ENCODE measurements around the gene ZC3H8.

DNA sequence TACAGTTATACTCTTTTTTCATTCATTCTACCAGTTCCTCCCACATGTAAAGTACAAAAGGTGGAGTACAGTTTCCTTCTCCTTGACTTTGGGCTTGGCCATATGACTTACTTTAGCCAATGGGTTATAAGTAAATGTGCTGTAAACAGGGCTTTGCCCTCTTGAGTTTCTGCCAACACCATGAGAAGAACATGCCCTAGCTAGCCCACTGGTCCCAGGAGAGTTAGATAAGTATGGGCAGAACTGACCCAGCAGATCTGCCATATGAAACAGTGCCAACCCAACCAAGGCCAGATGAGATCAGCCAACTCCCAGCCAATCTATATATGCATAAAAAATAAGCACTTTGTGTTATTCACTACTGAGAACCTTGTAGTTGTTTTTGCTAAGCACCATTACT, 25.5 kb downstream of the ZC3H8 start:
- TF ChIP-seq, protein P1, sequence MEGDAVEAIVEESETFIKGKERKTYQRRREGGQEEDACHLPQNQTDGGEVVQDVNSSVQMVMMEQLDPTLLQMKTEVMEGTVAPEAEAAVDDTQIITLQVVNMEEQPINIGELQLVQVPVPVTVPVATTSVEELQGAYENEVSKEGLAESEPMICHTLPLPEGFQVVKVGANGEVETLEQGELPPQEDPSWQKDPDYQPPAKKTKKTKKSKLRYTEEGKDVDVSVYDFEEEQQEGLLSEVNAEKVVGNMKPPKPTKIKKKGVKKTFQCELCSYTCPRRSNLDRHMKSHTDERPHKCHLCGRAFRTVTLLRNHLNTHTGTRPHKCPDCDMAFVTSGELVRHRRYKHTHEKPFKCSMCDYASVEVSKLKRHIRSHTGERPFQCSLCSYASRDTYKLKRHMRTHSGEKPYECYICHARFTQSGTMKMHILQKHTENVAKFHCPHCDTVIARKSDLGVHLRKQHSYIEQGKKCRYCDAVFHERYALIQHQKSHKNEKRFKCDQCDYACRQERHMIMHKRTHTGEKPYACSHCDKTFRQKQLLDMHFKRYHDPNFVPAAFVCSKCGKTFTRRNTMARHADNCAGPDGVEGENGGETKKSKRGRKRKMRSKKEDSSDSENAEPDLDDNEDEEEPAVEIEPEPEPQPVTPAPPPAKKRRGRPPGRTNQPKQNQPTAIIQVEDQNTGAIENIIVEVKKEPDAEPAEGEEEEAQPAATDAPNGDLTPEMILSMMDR (IDR thresholded peaks at IDR 0.05), result no peak
- TF ChIP-seq POLR2A (IDR thresholded peaks at IDR 0.05) (no peak), POLR2AphosphoS5 (IDR thresholded peaks at IDR 0.05) (no peak)

All from stomach (tissue), 4 donors.